Measurements from ENCODE around the gene ELMO3. TPM values are rescaled to one million over a fixed set of nuclear protein-coding genes. Genes with fewer than 3 reads are reported as not detected.
A peak's percentile ranks its signal among the peaks of the same experiment; 100 is the strongest.

Gene ELMO3
- total and polyA plus RNA-seq, 4 donors, result 1.7 to 3.8 (median 3.1) TPM

DNA sequence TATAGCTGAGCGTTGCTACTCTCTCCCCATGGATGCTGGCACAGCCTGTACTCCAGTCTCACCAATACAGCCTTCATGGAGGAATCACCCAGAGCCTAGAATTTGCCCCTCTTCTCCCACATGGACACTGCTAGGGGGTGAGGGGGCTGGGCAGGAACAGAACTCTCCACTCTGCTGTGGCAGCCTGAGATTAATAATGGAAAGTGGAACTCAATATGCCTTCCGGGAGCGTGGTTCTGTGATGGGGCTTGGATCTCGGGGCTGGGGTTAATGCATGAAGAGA lies 51.1 kb downstream of the ELMO3 start:
- no peaks in the 10 kb centered on the region for H3K36me3 ChIP-seq (ENCODE audit: control insufficient read depth in 4 of 4, insufficient read depth in 3 of 4, low read depth in 1 of 4, low read length in 3 of 4)
- no peak for DNase-seq (ENCODE audit: low spot score)
- H3K9me3 ChIP-seq (ENCODE audit: control insufficient read depth in 4 of 4, low read length in 3 of 4), result no peaks in the 10 kb centered on the region
- H3K9ac ChIP-seq (ENCODE audit: low read depth in 1 of 2, low read length in 2 of 2), result no peak overlapping the region
- peaks cover 14 to 39% (median 26%) of the 10 kb centered on the region in 4 donors for H3K4me1 ChIP-seq (ENCODE audit: control insufficient read depth in 4 of 4, insufficient read depth in 4 of 4, low read length in 3 of 4)
- 70% methylated on average over 4 of the region's 4 CpGs for WGBS
- TF ChIP-seq ATF3 (IDR thresholded peaks at IDR 0.05), result no peak
- TF ChIP-seq RAD21 (IDR thresholded peaks at IDR 0.05), result no peak
- TF ChIP-seq RXRA (IDR thresholded peaks at IDR 0.05), result no peak
- no peak for TF ChIP-seq CTCF (IDR thresholded peaks at IDR 0.05; ENCODE audit: low read depth, low read length, missing input control)
- H3K4me3 ChIP-seq (ENCODE audit: low read depth in 1 of 3, low read length in 3 of 3), result no peak overlapping the region
- H3K27me3 ChIP-seq (ENCODE audit: control insufficient read depth in 4 of 4, insufficient read depth in 4 of 4, low read length in 3 of 4), result peaks cover 0 to 13% (median 1%) of the 10 kb centered on the region in 4 donors
- H3K27ac ChIP-seq (ENCODE audit: low read depth in 1 of 2, low read length in 2 of 2), result no peak overlapping the region

GRCh38 chr16:67252609-67253497 lies 53.9 kb downstream of the ELMO3 start:
- no peak for TF ChIP-seq ATF3 (IDR thresholded peaks at IDR 0.05)
- no peak for TF ChIP-seq RAD21 (IDR thresholded peaks at IDR 0.05)
- TF ChIP-seq YY1 (IDR thresholded peaks at IDR 0.05), result no peak
- no peak for TF ChIP-seq MAX (IDR thresholded peaks at IDR 0.05)
- no peak for TF ChIP-seq REST (IDR thresholded peaks at IDR 0.05)
- H3K9me3 ChIP-seq (ENCODE audit: control insufficient read depth in 4 of 4, low read length in 3 of 4), result no peaks in the 10 kb centered on the region
- no peak overlapping the region for H3K9ac ChIP-seq (ENCODE audit: low read depth in 1 of 2, low read length in 2 of 2)
- peaks cover 0 to 13% (median 1%) of the 10 kb centered on the region in 4 donors for H3K27me3 ChIP-seq (ENCODE audit: control insufficient read depth in 4 of 4, insufficient read depth in 4 of 4, low read length in 3 of 4)
- peaks cover 3 to 14% (median 9%) of the 10 kb centered on the region in 4 donors for H3K4me1 ChIP-seq (ENCODE audit: control insufficient read depth in 4 of 4, insufficient read depth in 4 of 4, low read length in 3 of 4)
- no peak for DNase-seq (ENCODE audit: low spot score)
- 95% methylated on average over 4 of the region's 4 CpGs for WGBS
- no peak overlapping the region for H3K27ac ChIP-seq (ENCODE audit: low read depth in 1 of 2, low read length in 2 of 2)
- no peaks in the 10 kb centered on the region for H3K36me3 ChIP-seq (ENCODE audit: control insufficient read depth in 4 of 4, insufficient read depth in 3 of 4, low read depth in 1 of 4, low read length in 3 of 4)
- no peak overlapping the region for H3K4me3 ChIP-seq (ENCODE audit: low read depth in 1 of 3, low read length in 3 of 3)

Small RNAs within 50 kb of the gene (small RNA-seq; reads per million reads assigned to genes)
- 2.3 reads per million, percentile 88 among the genes with 10 or more reads in this experiment for gene MIR328

Other genes starting within 250 kb of the ELMO3 start
- 10 to 100 TPM in 1 of 2 donors, under 1 TPM in 1; 0.19 to 28.3 TPM for gene CES3, start 237.9 kb upstream of the ELMO3 start, total RNA-seq
- gene CES3, start 237.9 kb upstream of the ELMO3 start, polyA plus RNA-seq, result 10 to 100 TPM; 12.3 to 12.7 TPM
- 10 to 100 TPM in 1 of 2 donors, 1 to 10 TPM in 1; 1.6 to 20.5 TPM for gene CES4A, start 210.5 kb upstream of the ELMO3 start, total RNA-seq
- gene CES4A, start 210.5 kb upstream of the ELMO3 start, polyA plus RNA-seq, result 10 to 100 TPM in 1 of 2 donors, 1 to 10 TPM in 1; 5.4 to 17.1 TPM
- gene CBFB, start 170.0 kb upstream of the ELMO3 start, total RNA-seq, result 10 to 100 TPM; 14.4 to 19.3 TPM
- 1 to 10 TPM; 6.8 to 8.0 TPM for gene CBFB, start 170.0 kb upstream of the ELMO3 start, polyA plus RNA-seq
- 10 to 100 TPM; 29.1 to 42.4 TPM for gene PHAF1, start 89.2 kb upstream of the ELMO3 start, total RNA-seq
- 10 to 100 TPM; 26.6 to 27.7 TPM for gene PHAF1, start 89.2 kb upstream of the ELMO3 start, polyA plus RNA-seq
- gene B3GNT9, start 48.1 kb upstream of the ELMO3 start, total RNA-seq, result 1 to 10 TPM; 1.2 to 2.3 TPM
- 1 to 10 TPM in 1 of 2 donors, under 1 TPM in 1; 0.43 to 1.6 TPM for gene B3GNT9, start 48.1 kb upstream of the ELMO3 start, polyA plus RNA-seq
- 10 to 100 TPM in 1 of 2 donors, 1 to 10 TPM in 1; 5.7 to 10.5 TPM for gene TRADD, start 39.2 kb upstream of the ELMO3 start, total RNA-seq
- gene TRADD, start 39.2 kb upstream of the ELMO3 start, polyA plus RNA-seq, result 10 to 100 TPM in 1 of 2 donors, 1 to 10 TPM in 1; 9.7 to 10.8 TPM
- 1 to 10 TPM; 1.4 to 9.2 TPM for gene FBXL8, start 39.2 kb upstream of the ELMO3 start, total RNA-seq
- 1 to 10 TPM; 6.1 to 6.2 TPM for gene FBXL8, start 39.2 kb upstream of the ELMO3 start, polyA plus RNA-seq
- 1 to 10 TPM in 1 of 2 donors, under 1 TPM in 1; 0.42 to 5.1 TPM for gene HSF4, start 34.4 kb upstream of the ELMO3 start, total RNA-seq
- gene HSF4, start 34.4 kb upstream of the ELMO3 start, polyA plus RNA-seq, result 1 to 10 TPM; 3.8 to 4.9 TPM
- 1 to 10 TPM; 3.0 to 9.9 TPM for gene NOL3, start 28.6 kb upstream of the ELMO3 start, total RNA-seq
- gene NOL3, start 28.6 kb upstream of the ELMO3 start, polyA plus RNA-seq, result 10 to 100 TPM; 11.4 to 18.0 TPM
- gene MATCAP1, start 15.2 kb upstream of the ELMO3 start, total RNA-seq, result 1 to 10 TPM; 2.7 to 4.8 TPM
- 1 to 10 TPM; 1.5 to 3.8 TPM for gene MATCAP1, start 15.2 kb upstream of the ELMO3 start, polyA plus RNA-seq
- 1 to 10 TPM; 2.2 to 3.3 TPM for gene EXOC3L1, start 9.0 kb upstream of the ELMO3 start, total RNA-seq
- 1 to 10 TPM; 1.1 to 3.7 TPM for gene EXOC3L1, start 9.0 kb upstream of the ELMO3 start, polyA plus RNA-seq
- gene E2F4, start 7.0 kb upstream of the ELMO3 start, total RNA-seq, result 100 to 1,000 TPM in 1 of 2 donors, 10 to 100 TPM in 1; 39.2 to 107 TPM
- gene E2F4, start 7.0 kb upstream of the ELMO3 start, polyA plus RNA-seq, result 10 to 100 TPM; 18.1 to 20.7 TPM
- gene TMEM208, start 28.0 kb downstream of the ELMO3 start, total RNA-seq, result 10 to 100 TPM; 22.3 to 42.2 TPM
- 100 to 1,000 TPM in 1 of 2 donors, 10 to 100 TPM in 1; 98.2 to 140 TPM for gene TMEM208, start 28.0 kb downstream of the ELMO3 start, polyA plus RNA-seq
- gene FHOD1, start 48.4 kb downstream of the ELMO3 start, total RNA-seq, result 1 to 10 TPM; 5.4 to 6.4 TPM
- gene FHOD1, start 48.4 kb downstream of the ELMO3 start, polyA plus RNA-seq, result 1 to 10 TPM; 2.2 to 2.9 TPM
- gene SLC9A5, start 49.8 kb downstream of the ELMO3 start, total RNA-seq, result under 1 TPM; 0.05 to 0.25 TPM
- under 1 TPM in 1 of 2 donors, not detected in 1; 0.09 TPM for gene SLC9A5, start 49.8 kb downstream of the ELMO3 start, polyA plus RNA-seq
- 1 to 10 TPM; 1.1 to 2.6 TPM for gene PLEKHG4, start 80.4 kb downstream of the ELMO3 start, total RNA-seq
- gene PLEKHG4, start 80.4 kb downstream of the ELMO3 start, polyA plus RNA-seq, result under 1 TPM; 0.21 to 0.28 TPM
- gene KCTD19, start 127.6 kb downstream of the ELMO3 start, total RNA-seq, result under 1 TPM in 1 of 2 donors, not detected in 1; 0.28 TPM
- gene KCTD19, start 127.6 kb downstream of the ELMO3 start, polyA plus RNA-seq, result not detected
- under 1 TPM in 1 of 2 donors, not detected in 1; 0.08 TPM for gene LRRC36, start 127.7 kb downstream of the ELMO3 start, total RNA-seq
- gene LRRC36, start 127.7 kb downstream of the ELMO3 start, polyA plus RNA-seq, result not detected
- gene TPPP3, start 194.4 kb downstream of the ELMO3 start, total RNA-seq, result under 1 TPM; 0.28 to 0.84 TPM
- under 1 TPM; 0.35 to 0.75 TPM for gene TPPP3, start 194.4 kb downstream of the ELMO3 start, polyA plus RNA-seq
- 1 to 10 TPM in 1 of 2 donors, under 1 TPM in 1; 0.33 to 1.6 TPM for gene ZDHHC1, start 217.3 kb downstream of the ELMO3 start, total RNA-seq
- 1 to 10 TPM in 1 of 2 donors, under 1 TPM in 1; 0.53 to 1.6 TPM for gene ZDHHC1, start 217.3 kb downstream of the ELMO3 start, polyA plus RNA-seq
- 1 to 10 TPM in 1 of 2 donors, under 1 TPM in 1; 0.51 to 6.7 TPM for gene HSD11B2, start 232.0 kb downstream of the ELMO3 start, total RNA-seq
- 1 to 10 TPM; 1.8 to 2.7 TPM for gene HSD11B2, start 232.0 kb downstream of the ELMO3 start, polyA plus RNA-seq